AG09309 (cell line): ENCODE measurements around the gene OR8D2.

Experiments
- DNase-seq: peaks from one replicate; pipeline ENCODE4 v3.0.0-alpha.2; 2010; ENCODE audit warnings: low read depth
- H3K4me3 ChIP-seq: 2 replicates; pipeline ENCODE4 v1.5.1; 2011; ENCODE audit warnings: mild to moderate bottlenecking, low read depth, low read length, moderate library complexity; ENCODE audit not compliant: control insufficient read depth
- TF ChIP-seq, protein P1 (sequence below): IDR thresholded peaks from 2 replicates; pipeline ENCODE4 v1.5.1; 2011; ENCODE audit warnings: mild to moderate bottlenecking, low read depth, low read length, inconsistent platforms; ENCODE audit not compliant: insufficient read depth, control insufficient read depth; ENCODE audit errors: missing control alignments

The OR8D2 gene

DNA sequence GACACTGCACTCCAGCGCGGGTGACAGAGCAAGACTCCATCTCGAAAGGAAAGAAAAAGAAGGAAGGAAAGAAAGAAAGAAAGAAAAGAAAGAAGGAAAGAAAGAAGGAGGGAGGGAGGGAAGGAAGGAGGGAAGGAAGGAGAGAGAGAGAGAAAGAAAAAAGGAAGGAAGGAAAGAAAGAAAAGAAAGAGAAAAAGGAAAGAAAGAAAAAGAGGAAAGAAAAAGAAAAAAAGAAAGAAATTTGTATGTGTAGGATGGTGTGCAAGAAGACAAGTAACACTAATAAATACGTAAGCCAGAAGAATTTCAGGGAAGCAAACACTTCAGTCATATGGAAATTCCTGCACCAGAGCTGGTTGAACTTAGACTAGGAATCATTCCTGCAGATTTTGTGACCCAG lies 6.9 kb downstream of the OR8D2 start:
- no peak for DNase-seq
- TF ChIP-seq, protein P1, sequence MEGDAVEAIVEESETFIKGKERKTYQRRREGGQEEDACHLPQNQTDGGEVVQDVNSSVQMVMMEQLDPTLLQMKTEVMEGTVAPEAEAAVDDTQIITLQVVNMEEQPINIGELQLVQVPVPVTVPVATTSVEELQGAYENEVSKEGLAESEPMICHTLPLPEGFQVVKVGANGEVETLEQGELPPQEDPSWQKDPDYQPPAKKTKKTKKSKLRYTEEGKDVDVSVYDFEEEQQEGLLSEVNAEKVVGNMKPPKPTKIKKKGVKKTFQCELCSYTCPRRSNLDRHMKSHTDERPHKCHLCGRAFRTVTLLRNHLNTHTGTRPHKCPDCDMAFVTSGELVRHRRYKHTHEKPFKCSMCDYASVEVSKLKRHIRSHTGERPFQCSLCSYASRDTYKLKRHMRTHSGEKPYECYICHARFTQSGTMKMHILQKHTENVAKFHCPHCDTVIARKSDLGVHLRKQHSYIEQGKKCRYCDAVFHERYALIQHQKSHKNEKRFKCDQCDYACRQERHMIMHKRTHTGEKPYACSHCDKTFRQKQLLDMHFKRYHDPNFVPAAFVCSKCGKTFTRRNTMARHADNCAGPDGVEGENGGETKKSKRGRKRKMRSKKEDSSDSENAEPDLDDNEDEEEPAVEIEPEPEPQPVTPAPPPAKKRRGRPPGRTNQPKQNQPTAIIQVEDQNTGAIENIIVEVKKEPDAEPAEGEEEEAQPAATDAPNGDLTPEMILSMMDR: no peak
- no peak overlapping the region for H3K4me3 ChIP-seq

DNA sequence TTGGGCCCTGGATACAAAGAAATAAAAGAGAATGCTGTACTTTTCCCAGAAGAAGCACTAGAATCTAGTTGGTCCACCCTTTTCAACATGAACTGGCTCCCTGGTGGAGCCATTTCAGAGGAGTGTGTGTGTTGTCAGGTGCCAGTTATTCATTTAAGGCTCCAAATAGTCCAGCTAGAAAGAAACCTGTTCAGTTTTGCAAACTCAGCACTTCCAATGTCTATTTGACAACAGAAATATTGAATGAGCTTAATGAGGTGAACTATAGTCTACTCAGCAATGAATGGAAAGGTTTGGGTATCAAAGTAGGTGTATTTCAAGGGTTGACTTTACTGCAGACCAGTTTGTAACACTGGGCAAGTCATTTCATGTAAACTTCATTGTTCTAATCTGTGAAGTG lies 8.3 kb downstream of the OR8D2 start:
- H3K4me3 ChIP-seq: no peak overlapping the region
- no peak for DNase-seq
- TF ChIP-seq, protein P1: no peak

DNA sequence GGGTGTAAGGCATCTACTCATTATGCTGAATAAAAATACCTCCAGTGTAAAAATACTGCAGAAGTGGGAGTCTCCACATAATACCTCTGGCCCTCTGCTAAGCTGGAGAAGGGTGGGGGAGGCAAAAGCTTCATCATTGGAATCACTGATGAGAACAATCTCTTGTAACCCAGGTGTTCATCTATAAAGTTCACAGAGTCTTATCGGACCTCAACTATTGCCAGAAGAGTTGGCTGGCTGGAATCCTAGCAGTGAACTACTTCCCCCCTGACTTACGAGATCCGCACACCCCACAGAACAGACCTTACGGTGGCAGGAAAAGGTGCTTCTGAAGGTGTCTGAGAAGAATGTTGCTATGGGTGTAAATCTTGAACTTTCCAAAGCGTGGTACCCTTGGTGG lies 8.7 kb downstream of the OR8D2 start:
- no peak overlapping the region for H3K4me3 ChIP-seq
- TF ChIP-seq, protein P1: no peak
- DNase-seq: no peak

DNA sequence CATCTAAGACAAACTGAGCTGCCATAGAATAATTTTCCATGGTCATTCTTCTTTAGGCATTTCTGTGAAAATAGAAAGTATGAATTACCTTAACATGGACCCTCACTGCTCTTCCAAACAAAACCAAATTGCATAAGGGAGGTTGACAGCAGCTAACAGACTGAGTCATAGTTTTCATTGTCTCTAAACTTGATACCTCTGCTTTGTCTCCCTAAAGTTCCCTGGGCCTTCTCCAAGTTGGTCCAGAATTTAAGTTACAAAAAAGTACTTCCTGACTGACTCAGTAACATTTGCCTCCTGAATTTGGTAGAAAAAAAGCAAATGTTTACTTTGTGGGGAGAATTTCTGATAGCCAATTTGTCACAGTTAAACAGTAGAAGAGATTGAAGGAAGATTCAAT lies 9.3 kb downstream of the OR8D2 start:
- no peak for DNase-seq
- TF ChIP-seq, protein P1: no peak

DNA sequence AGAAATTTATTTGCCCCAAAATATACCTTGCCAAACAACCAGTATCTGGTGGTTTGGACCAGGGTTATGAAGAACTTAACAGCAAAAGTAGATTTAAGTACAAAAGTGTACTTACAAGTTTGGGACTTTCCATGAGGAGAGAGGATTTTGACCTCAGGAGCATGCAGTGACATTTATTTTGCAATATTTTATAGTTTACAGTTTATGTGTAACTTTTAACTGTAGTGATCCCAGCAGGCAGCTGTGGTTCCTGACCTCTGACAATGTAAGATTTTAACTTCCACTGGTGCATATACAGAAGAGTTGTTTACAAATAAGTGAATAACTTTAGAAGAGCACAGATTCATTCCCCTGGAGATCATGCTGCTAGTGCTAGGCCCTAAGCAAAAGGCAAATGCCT lies 12.9 kb downstream of the OR8D2 start:
- H3K4me3 ChIP-seq: no peak overlapping the region
- DNase-seq: no peak
- TF ChIP-seq, protein P1: no peak

More for the DNA sequence above, 9.3 kb downstream of the OR8D2 start:
- no peak overlapping the region for H3K4me3 ChIP-seq

DNA sequence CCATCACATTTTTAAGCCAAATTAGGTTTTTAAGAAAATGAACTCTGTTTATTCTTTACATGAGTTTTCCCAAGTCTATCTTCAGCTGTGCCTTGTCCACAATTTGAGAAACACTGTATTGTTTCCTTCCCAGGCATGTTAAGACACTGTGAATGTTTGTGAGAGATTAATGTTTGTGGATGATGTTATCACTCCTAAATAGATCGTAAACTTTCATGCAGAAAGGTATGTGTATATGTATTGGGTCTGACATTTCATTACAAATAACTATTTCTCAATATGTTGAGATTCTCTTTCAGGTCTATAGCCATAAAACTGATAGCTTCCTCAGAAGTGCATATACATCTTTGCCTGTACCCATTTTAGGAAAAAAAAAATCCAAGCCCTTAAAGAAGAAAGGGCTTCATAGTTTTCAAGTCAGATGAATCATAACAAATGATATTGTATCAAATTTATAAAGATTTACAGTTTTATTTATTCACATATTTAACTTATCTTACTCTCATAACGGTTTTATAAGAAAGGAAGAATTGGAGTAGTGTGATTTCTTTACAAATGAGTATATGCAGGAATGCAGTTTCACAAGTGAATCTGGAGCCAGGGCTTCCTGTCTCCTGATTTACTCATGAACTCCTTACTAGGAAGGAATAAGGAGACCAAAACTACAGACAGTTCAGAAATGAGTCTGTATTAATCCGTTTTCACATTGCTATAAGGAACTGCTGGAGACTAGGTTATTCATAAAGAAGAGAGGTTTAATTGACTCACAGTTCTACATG lies 17.5 kb downstream of the OR8D2 start:
- H3K4me3 ChIP-seq: no peak overlapping the region
- TF ChIP-seq, protein P1: no peak
- DNase-seq: no peak

DNA sequence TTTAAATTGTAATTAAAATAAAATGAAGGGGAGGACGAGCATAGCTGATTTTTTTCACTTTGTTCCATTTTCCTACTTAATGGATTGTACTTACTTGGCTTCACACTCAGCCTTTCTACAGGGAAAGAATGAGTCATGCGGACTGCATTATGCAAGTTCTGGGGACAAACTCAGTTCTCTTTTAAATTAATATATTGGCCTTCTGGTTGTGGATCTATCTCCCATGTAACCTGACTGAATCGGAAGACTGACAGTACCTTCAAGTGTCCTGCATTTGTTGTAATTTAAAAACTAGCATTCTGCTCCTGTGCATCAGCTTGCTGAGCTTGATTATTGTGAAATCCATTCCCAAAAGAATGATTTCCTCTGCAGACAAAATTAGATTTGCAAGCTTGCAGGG lies 18.4 kb downstream of the OR8D2 start:
- DNase-seq: no peak
- TF ChIP-seq, protein P1: no peak
- H3K4me3 ChIP-seq: no peak overlapping the region
